ENCODE data around the gene AKTIP. TPM values are rescaled to one million over a fixed set of nuclear protein-coding genes. Genes with fewer than 3 reads are reported as not detected.

AKTIP gene
- total RNA-seq, 1 donor from 2014 or later = 36.1 TPM

DNA sequence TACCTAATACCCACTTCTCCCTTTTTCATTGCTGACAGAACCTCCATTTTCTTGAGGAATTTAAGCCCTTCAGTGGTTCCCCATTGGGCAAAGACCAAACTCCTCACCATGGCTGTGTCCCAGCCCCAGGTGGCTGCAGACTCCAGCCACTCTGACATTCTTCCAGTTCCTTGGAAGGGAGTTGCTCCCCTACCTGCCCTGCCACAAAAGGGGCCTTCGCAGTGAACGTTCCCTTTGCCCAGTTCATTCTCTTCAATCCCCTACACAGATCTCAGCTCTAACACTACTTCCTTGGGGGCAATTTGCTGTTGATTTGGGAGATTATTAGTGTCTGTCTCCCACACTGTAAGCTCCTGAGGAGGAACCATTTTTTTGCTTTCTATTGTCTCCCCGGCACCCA lies 3.2 kb upstream of the AKTIP start:
- Mint-ChIP-seq H3K27ac (ENCODE audit: unreplicated experiment) (no peak overlapping the region), H3K36me3 (ENCODE audit: low read depth) (no peaks in the 10 kb centered on the region), H3K27me3 (ENCODE audit: low read depth) (no peaks in the 10 kb centered on the region), H3K9me3 (ENCODE audit: low read depth) (no peaks in the 10 kb centered on the region), H3K4me1 (ENCODE audit: low read depth) (peaks cover 33% of the 10 kb centered on the region), H3K4me3 (ENCODE audit: unreplicated experiment) (no peak overlapping the region)
- no peak for DNase-seq (ENCODE audit: low spot score)
- TF ChIP-seq CTCF (IDR thresholded peaks at IDR 0.05) = no peak

DNA sequence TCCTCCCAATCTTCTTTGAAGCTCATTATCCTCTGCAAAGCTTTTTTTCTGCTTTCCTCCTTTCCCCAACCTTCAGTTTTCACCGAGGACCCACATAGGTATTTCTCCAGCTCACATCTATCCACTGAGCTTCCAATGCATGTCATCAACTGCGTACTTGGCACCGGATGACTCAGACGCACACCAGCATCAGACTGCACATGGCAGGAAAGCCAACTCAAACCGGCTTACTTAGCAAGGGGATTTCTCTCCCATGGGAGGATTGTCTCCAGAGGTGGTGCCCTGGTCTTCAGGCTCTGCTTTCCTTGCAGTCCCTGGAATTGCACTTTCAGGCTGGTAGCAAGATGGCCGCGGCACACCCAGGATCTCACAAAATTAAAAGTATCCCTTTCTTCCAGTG lies 1.7 kb upstream of the AKTIP start:
- H3K9me3 Mint-ChIP-seq (ENCODE audit: low read depth) = no peaks in the 10 kb centered on the region
- no peaks in the 10 kb centered on the region for H3K27me3 Mint-ChIP-seq (ENCODE audit: low read depth)
- TF ChIP-seq CTCF (IDR thresholded peaks at IDR 0.05) = no peak
- peaks cover 2% of the 10 kb centered on the region for H3K36me3 Mint-ChIP-seq (ENCODE audit: low read depth)
- DNase-seq (ENCODE audit: low spot score) = no peak
- peaks cover 30% of the 10 kb centered on the region for H3K4me1 Mint-ChIP-seq (ENCODE audit: low read depth)
- peak overlapping the region; percentile 85 for H3K4me3 Mint-ChIP-seq (ENCODE audit: unreplicated experiment)
- peak overlapping the region; percentile 94 for H3K27ac Mint-ChIP-seq (ENCODE audit: unreplicated experiment)

DNA sequence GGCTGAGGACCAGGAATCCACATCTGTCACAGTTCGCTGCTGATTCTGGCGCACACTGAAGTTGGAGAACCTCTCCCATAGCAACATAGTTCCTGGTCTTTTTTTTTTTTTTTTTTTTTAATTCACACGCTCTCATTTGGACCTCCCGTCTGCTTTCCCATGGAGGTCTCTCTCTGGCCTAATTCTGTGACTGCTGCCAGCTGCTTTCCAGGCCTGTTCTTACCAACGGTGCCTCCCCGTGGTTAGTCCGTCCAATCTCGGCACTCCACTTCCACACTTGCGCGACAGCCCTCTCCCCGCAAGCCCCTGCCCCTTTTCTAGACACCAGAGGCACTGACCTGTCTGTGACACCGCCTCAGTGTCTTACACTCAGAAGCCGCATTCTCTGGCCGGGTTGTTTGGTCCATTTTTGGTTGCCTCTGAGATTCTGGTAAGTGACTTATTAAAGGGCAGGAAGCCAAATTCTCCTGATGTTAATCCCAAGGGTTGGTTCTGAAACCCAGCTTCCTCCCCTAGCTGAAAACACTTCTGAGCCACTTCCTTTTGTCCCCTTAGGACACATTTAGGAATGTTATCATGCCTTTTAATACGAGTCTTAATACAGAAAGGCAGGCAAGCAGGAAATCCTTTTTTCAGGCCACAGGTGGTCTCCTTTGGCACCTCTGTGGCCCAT lies 1.1 kb upstream of the AKTIP start:
- Mint-ChIP-seq H3K27me3 (ENCODE audit: low read depth) (no peaks in the 10 kb centered on the region), H3K9me3 (ENCODE audit: low read depth) (no peaks in the 10 kb centered on the region), H3K36me3 (ENCODE audit: low read depth) (peaks cover 3% of the 10 kb centered on the region), H3K4me3 (ENCODE audit: unreplicated experiment) (peak overlapping the region; percentile 85), H3K4me1 (ENCODE audit: low read depth) (peaks cover 30% of the 10 kb centered on the region), H3K27ac (ENCODE audit: unreplicated experiment) (peak overlapping the region; percentile 94)
- no peak for DNase-seq (ENCODE audit: low spot score)
- no peak for TF ChIP-seq CTCF (IDR thresholded peaks at IDR 0.05)

DNA sequence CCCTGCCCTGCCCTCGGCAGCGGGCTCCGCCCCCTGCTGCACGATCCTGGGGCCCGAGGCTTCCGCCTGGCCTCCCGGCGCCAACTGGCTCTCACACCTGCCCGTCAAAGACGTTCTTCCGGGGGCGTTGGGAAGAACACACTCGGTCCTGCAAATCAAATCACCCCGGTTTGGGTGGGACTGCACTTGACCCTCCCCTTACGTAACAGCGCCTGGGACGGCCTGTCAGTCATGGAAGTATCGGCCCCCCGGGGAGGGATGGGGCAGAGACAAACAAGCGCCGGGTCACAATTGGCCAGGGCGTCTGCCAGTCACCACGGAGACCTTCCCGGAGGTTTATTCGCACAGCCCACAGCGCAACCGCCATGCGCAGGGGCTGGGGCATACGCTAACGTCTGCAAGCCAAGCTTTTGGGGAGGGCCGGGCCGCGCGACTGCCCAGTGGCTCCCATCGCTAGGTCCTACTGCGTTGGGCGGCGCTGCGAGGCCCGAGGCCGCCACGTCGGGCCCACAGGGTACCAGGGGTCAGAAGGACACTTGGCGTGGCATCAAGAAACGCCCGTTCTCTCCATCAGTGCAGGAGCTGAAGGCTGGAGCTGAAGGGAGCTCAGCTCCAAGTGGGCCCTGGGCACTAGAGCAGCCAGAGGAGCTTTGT lies 388 bp upstream of the AKTIP start:
- Mint-ChIP-seq H3K4me3 (ENCODE audit: unreplicated experiment) (peak overlapping the region; percentile 85), H3K27me3 (ENCODE audit: low read depth) (no peaks in the 10 kb centered on the region), H3K4me1 (ENCODE audit: low read depth) (peaks cover 30% of the 10 kb centered on the region), H3K9me3 (ENCODE audit: low read depth) (no peaks in the 10 kb centered on the region), H3K36me3 (ENCODE audit: low read depth) (peaks cover 5% of the 10 kb centered on the region), H3K27ac (ENCODE audit: unreplicated experiment) (peak overlapping the region; percentile 94)
- TF ChIP-seq CTCF (IDR thresholded peaks at IDR 0.05) = no peak
- peak; percentile 100 for DNase-seq (ENCODE audit: low spot score)

DNA sequence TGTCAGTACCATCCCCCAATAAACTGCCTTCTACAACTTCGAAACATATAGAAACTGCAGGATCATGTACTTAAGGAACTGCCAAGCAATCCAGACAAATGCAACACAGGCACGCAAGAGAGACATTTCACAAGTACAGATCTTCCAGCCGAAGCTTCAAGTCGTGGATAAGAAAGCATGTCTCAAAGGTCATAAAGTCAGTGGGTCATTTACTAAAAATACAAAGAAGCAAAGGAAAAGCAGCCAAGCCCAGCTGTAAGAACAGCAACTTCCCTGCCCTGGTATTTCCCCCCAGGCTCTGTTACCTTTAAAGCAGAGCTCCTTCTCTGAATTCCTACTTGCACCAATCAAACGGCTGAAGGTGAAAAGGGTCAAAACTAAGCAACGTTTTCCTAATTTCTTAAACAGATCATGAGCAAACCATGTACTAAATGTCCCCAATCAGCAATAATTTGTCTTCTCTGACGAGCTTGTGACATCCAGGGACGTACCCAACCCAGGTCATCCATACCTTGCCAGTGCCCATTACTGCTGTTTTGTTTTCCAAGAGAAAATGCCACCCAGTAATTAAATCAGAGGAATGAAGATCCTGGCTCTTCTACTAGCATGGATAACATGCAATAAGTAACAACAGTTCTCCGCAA lies 1.7 kb downstream of the AKTIP start:
- Mint-ChIP-seq H3K4me1 (ENCODE audit: low read depth) (peaks cover 30% of the 10 kb centered on the region), H3K27me3 (ENCODE audit: low read depth) (no peaks in the 10 kb centered on the region), H3K27ac (ENCODE audit: unreplicated experiment) (peak overlapping the region; percentile 67), H3K36me3 (ENCODE audit: low read depth) (peaks cover 8% of the 10 kb centered on the region), H3K4me3 (ENCODE audit: unreplicated experiment) (peak overlapping the region; percentile 96), H3K9me3 (ENCODE audit: low read depth) (no peaks in the 10 kb centered on the region)
- no peak for DNase-seq (ENCODE audit: low spot score)
- no peak for TF ChIP-seq CTCF (IDR thresholded peaks at IDR 0.05)
